Prostate gland (tissue), 2 donors: ENCODE measurements around the gene GLYATL1.

Source experiments
- CTCF ChIP-seq, 4 experiments: fragments of 200-600 bp in 2 of 4; fragments of 450-650 bp in 2 of 4; sonication (generic) in 2 of 4; IDR thresholded peaks; 1 replicate in 3 of 4; 2 replicates in 1 of 4; pipeline ENCODE4 v1.5.1; 2016 to 2019; ENCODE audit warnings: antibody characterized with exemption in 4 of 4, mild to moderate bottlenecking in 2 of 4, moderate library complexity in 2 of 4
- POLR2A ChIP-seq: fragments of 450-650 bp; IDR thresholded peaks from one replicate; pipeline ENCODE4 v1.6.1; 2016; ENCODE audit warnings: antibody characterized with exemption, mild to moderate bottlenecking
- POLR2AphosphoS5 ChIP-seq: sonication (generic); formaldehyde crosslinking; IDR thresholded peaks from one replicate; pipeline ENCODE4 v1.6.1; 2017; ENCODE audit warnings: antibody characterized with exemption

GRCh38 chr11:58968251-58968711, 29.0 kb downstream of the GLYATL1 start:
- TF ChIP-seq CTCF (IDR thresholded peaks at IDR 0.05) (no peak), POLR2AphosphoS5 (no peak), POLR2A (no peak)
